A549 treated with Hydrocortisone at 1 μM for 4 hours (cell line): ENCODE data around the gene SULT6B1. TPM values are rescaled to one million over a fixed set of nuclear protein-coding genes. Genes with fewer than 3 reads are reported as not detected.

Experiments
- total RNA-seq: library from RNA; stranded (reverse); fragments of 200-300 nt; extraction: Qiagen RNA extraction; gene quantifications from 5 replicates; pipeline ENCODE4 v1.2.3, GENCODE V29; 2022

Gene SULT6B1
- total RNA-seq: not detected in 5 replicates

GRCh38 chr2:37188570-37188969 lies at the start of gene SULT6B1:
TSS of gene SULT6B1 (minus strand) at chr2:37188670. CDS start at chr2:37188640, 30 bp downstream.

GRCh38 chr2:37231241-37232130 lies 43.0 kb upstream of the SULT6B1 start, which contains the start of the genes CEBPZ and NDUFAF7:
TSS of gene CEBPZ (minus strand) at chr2:37231596. CDS start at chr2:37231567, 29 bp downstream.
TSS of gene NDUFAF7 (plus strand) at chr2:37231658. CDS start at chr2:37231706, 48 bp downstream.

GRCh38 chr2:37196320-37197195 lies 8.1 kb upstream of the SULT6B1 start, which contains the start of gene CEBPZOS:
TSS of gene CEBPZOS (plus strand) at chr2:37196496. CDS start at chr2:37199705, 3,209 bp downstream.

GRCh38 chr2:37156857-37157714 lies 31.4 kb downstream of the SULT6B1 start, which contains the start of gene EIF2AK2:
TSS of gene EIF2AK2 (minus strand) at chr2:37156980. CDS start at chr2:37147806, 9,174 bp downstream.

Other genes with a start within 250 kb of the SULT6B1 start
- gene STRN, start 222.1 kb downstream of the SULT6B1 start, total RNA-seq: 10.9 to 18.1 TPM (median 16.5 TPM) in 5 replicates
- 5.6 to 9.0 TPM (median 7.2 TPM) in 5 replicates for gene HEATR5B, start 104.3 kb downstream of the SULT6B1 start, total RNA-seq
- 8.5 to 12.8 TPM (median 8.8 TPM) in 5 replicates for gene GPATCH11, start 104.2 kb downstream of the SULT6B1 start, total RNA-seq
- gene EIF2AK2, start 31.7 kb downstream of the SULT6B1 start, total RNA-seq: 16.7 to 34.6 TPM (median 22.1 TPM) in 5 replicates
- gene CEBPZOS, start 7.8 kb upstream of the SULT6B1 start, total RNA-seq: 39.8 to 42.6 TPM (median 41.6 TPM) in 5 replicates
- gene CEBPZ, start 42.9 kb upstream of the SULT6B1 start, total RNA-seq: 63.0 to 86.2 TPM (median 70.9 TPM) in 5 replicates
- 18.3 to 20.2 TPM (median 20.0 TPM) in 5 replicates for gene NDUFAF7, start 43.0 kb upstream of the SULT6B1 start, total RNA-seq
- 8.7 to 17.6 TPM (median 13.2 TPM) in 5 replicates for gene PRKD3, start 136.2 kb upstream of the SULT6B1 start, total RNA-seq
- 19.8 to 23.6 TPM (median 21.4 TPM) in 5 replicates for gene QPCT, start 156.0 kb upstream of the SULT6B1 start, total RNA-seq